ENCODE measurements around the gene MC3R.
"Not testable (repeated sequence)": the region's sequence is repeated elsewhere in the genome, so short reads cannot be mapped to it uniquely, and the experiment has no call there.

MC3R gene

GRCh38 chr20:56247954-56248782, at the start of gene MC3R:
MC3R (plus strand) TSS chr20:56248732; CDS start chr20:56248844, 112 bp downstream.
- peak in 1 of 2 donors; percentile 41 for DNase-seq

GRCh38 chr20:56200456-56200855, 48.1 kb upstream of the MC3R start:
- no peak for DNase-seq

GRCh38 chr20:56202493-56203077, 45.9 kb upstream of the MC3R start:
- DNase-seq = peak in 1 of 2 donors; percentile 8

- no peak for DNase-seq
These were observed 44.3 kb upstream of the MC3R start for GRCh38 chr20:56204206-56204605.

- DNase-seq = no peak
These were observed 43.2 kb upstream of the MC3R start for GRCh38 chr20:56205346-56205745.

GRCh38 chr20:56207656-56208055, 40.9 kb upstream of the MC3R start:
- no peak for DNase-seq

GRCh38 chr20:56208121-56208520, 40.4 kb upstream of the MC3R start:
- no peak for DNase-seq

GRCh38 chr20:56211051-56211450, 37.5 kb upstream of the MC3R start:
- no peak for DNase-seq

- DNase-seq = no peak
These were observed 36.4 kb upstream of the MC3R start for GRCh38 chr20:56212091-56212490.

GRCh38 chr20:56213321-56213720, 35.2 kb upstream of the MC3R start:
- DNase-seq = no peak

GRCh38 chr20:56215115-56215514, 33.4 kb upstream of the MC3R start:
- no peak for DNase-seq

- no peak for DNase-seq
These were observed 30.7 kb upstream of the MC3R start for GRCh38 chr20:56217829-56218228.

GRCh38 chr20:56221186-56221585, 27.3 kb upstream of the MC3R start:
- not testable (repeated sequence) for DNase-seq

- no peak for DNase-seq
These were observed 26.3 kb upstream of the MC3R start for GRCh38 chr20:56222201-56222600.

GRCh38 chr20:56222945-56223344, 25.6 kb upstream of the MC3R start:
- no peak for DNase-seq

- no peak for DNase-seq
These were observed 25.2 kb upstream of the MC3R start for GRCh38 chr20:56223352-56223751.

- no peak for DNase-seq
These were observed 20.5 kb upstream of the MC3R start for GRCh38 chr20:56228021-56228420.

GRCh38 chr20:56229812-56230211, 18.7 kb upstream of the MC3R start:
- DNase-seq = no peak

GRCh38 chr20:56234110-56234509, 14.4 kb upstream of the MC3R start:
- no peak for DNase-seq

GRCh38 chr20:56237335-56237734, 11.2 kb upstream of the MC3R start:
- no peak for DNase-seq

GRCh38 chr20:56244259-56244658, 4.3 kb upstream of the MC3R start:
- DNase-seq = no peak

GRCh38 chr20:56245761-56246160, 2.8 kb upstream of the MC3R start:
- no peak for DNase-seq

- no peak for DNase-seq
These were observed 868 bp downstream of the MC3R start for GRCh38 chr20:56249244-56249955.

GRCh38 chr20:56249956-56250355, 1.4 kb downstream of the MC3R start:
- peak in 1 of 2 donors; percentile 7 for DNase-seq
